Thoracic aorta (tissue), 2 donors: ENCODE results near the gene RSPH4A. TPM values are rescaled to one million over a fixed set of nuclear protein-coding genes. Genes with fewer than 3 reads are reported as not detected.

ENCODE experiments used
- ATAC-seq: fragments of 150-250 bp; one replicate; pipeline ENCODE4 v1.8.0; 2017; ENCODE audit warnings: low read depth; ENCODE audit not compliant: insufficient number of reproducible peaks, low FRiP score
- DNase-seq: peaks from one replicate; pipeline ENCODE4 v3.0.0-alpha.2; 2020; ENCODE audit warnings: low spot score
- H3K27ac ChIP-seq, 2 donors: fragments of 200-600 bp; sonication (generic); 1 replicate in 1 of 2; 2 replicates in 1 of 2; pipeline ENCODE4 v1.5.1; 2016; ENCODE audit warnings: mild to moderate bottlenecking in 2 of 2, moderate library complexity in 2 of 2
- H3K27me3 ChIP-seq: fragments of 200-600 bp; sonication (generic); replicated peaks from 2 replicates; pipeline ENCODE4 v1.6.0; 2016; ENCODE audit warnings: mild to moderate bottlenecking; ENCODE audit not compliant: insufficient read depth
- H3K36me3 ChIP-seq: fragments of 200-600 bp; sonication (generic); one replicate; pipeline ENCODE4 v1.5.1; 2016
- H3K4me1 ChIP-seq, 2 donors: fragments of 200-600 bp; sonication (generic); 1 replicate in 1 of 2; 2 replicates in 1 of 2; pipeline versions ENCODE4 v1.5.1 to v1.6.0; 2016; ENCODE audit warnings: low read depth in 2 of 2, mild to moderate bottlenecking in 1 of 2; ENCODE audit not compliant: control insufficient read depth in 1 of 2
- H3K4me3 ChIP-seq: fragments of 200-600 bp; sonication (generic); 2 replicates; pipeline ENCODE4 v1.5.1; 2016; ENCODE audit warnings: mild to moderate bottlenecking
- H3K9me3 ChIP-seq: fragments of 200-600 bp; sonication (generic); 2 replicates; pipeline ENCODE4 v1.5.1; 2016
- CTCF ChIP-seq: fragments of 200-600 bp; sonication (generic); IDR thresholded peaks from one replicate; pipeline ENCODE4 v1.5.1; 2019; ENCODE audit warnings: antibody characterized with exemption
- total RNA-seq, 2 donors: library from RNA; depleted of rRNA; stranded (reverse); fragments of >200 nt; gene quantifications; one replicate each; pipeline versions ENCODE4 v1.1.0 to v1.2.3, GENCODE V29; 2016

RSPH4A gene
- total RNA-seq, 2 donors from 2014 or later = 0.78 to 0.95 TPM

- Histone ChIP-seq H3K9me3 (no peaks in the 10 kb centered on the region), H3K4me3 (no peak overlapping the region), H3K4me1 (no peaks in the 10 kb centered on the region), H3K36me3 (no peaks in the 10 kb centered on the region), H3K27me3 (no peaks in the 10 kb centered on the region), H3K27ac (no peak overlapping the region)
- no peak for TF ChIP-seq CTCF
- DNase-seq = no peak
- no peak for ATAC-seq
These were observed 37.1 kb upstream of the RSPH4A start for GRCh38 chr6:116579143-116579542.

GRCh38 chr6:116580198-116580597, 36.1 kb upstream of the RSPH4A start:
- no peaks in the 10 kb centered on the region for H3K36me3 ChIP-seq
- H3K27ac ChIP-seq = no peak overlapping the region
- no peak for ATAC-seq

GRCh38 chr6:116586276-116586675, 30.0 kb upstream of the RSPH4A start:
- H3K4me1 ChIP-seq = no peaks in the 10 kb centered on the region
- ATAC-seq (no peak), DNase-seq (no peak)
- TF ChIP-seq CTCF = no peak
- H3K36me3 ChIP-seq = peaks cover 23% of the 10 kb centered on the region
- H3K27ac ChIP-seq = no peak overlapping the region
- H3K4me3 ChIP-seq = no peak overlapping the region
- no peaks in the 10 kb centered on the region for H3K27me3 ChIP-seq
- no peaks in the 10 kb centered on the region for H3K9me3 ChIP-seq

More at GRCh38 chr6:116580198-116580597, 36.1 kb upstream of the RSPH4A start:
- no peak for TF ChIP-seq CTCF
- H3K4me1 ChIP-seq = no peaks in the 10 kb centered on the region
- no peak for DNase-seq
- H3K27me3 ChIP-seq = no peaks in the 10 kb centered on the region
- H3K4me3 ChIP-seq = no peak overlapping the region
- no peaks in the 10 kb centered on the region for H3K9me3 ChIP-seq

GRCh38 chr6:116586738-116587137, 29.5 kb upstream of the RSPH4A start:
- Histone ChIP-seq H3K4me3 (no peak overlapping the region), H3K27ac (no peak overlapping the region), H3K27me3 (no peaks in the 10 kb centered on the region), H3K4me1 (no peaks in the 10 kb centered on the region), H3K9me3 (no peaks in the 10 kb centered on the region), H3K36me3 (peaks cover 28% of the 10 kb centered on the region)
- no peak for ATAC-seq
- no peak for DNase-seq
- TF ChIP-seq CTCF = no peak

GRCh38 chr6:116595247-116595646, 21.0 kb upstream of the RSPH4A start:
- no peak for ATAC-seq
- Histone ChIP-seq H3K4me3 (no peak overlapping the region), H3K36me3 (peaks cover 34% of the 10 kb centered on the region), H3K4me1 (no peaks in the 10 kb centered on the region), H3K27ac (no peak overlapping the region), H3K9me3 (no peaks in the 10 kb centered on the region), H3K27me3 (no peaks in the 10 kb centered on the region)
- TF ChIP-seq CTCF = no peak
- DNase-seq = no peak
